ENCODE results near the gene EIF4A3. TPM values are rescaled to one million over a fixed set of nuclear protein-coding genes. Genes with fewer than 3 reads are reported as not detected.

The EIF4A3 gene
- total RNA-seq, 3 donors from 2014 or later (not counting 1 experiment from before 2014, with no cell fraction given) = 86.2 to 88.6 (median 88.0) TPM

GRCh38 chr17:80109066-80109660 lies 37.8 kb downstream of the EIF4A3 start:
- Histone ChIP-seq H3K27ac (ENCODE audit: low read length) (no peak overlapping the region), H3K27me3 (ENCODE audit: control insufficient read depth, insufficient read depth, low read length) (no peaks in the 10 kb centered on the region), H3K4me3 (ENCODE audit: low read length) (no peak overlapping the region), H3K36me3 (ENCODE audit: control insufficient read depth, insufficient read depth, low read length) (no peaks in the 10 kb centered on the region), H3K4me1 (ENCODE audit: control insufficient read depth, insufficient read depth, low read length) (no peaks in the 10 kb centered on the region), H3K9me3 (ENCODE audit: control insufficient read depth, insufficient read depth, low read length) (no peaks in the 10 kb centered on the region)
- Mint-ChIP-seq H3K9me3 (no peaks in the 10 kb centered on the region), H3K27me3 (ENCODE audit: low read depth in 2 of 2) (no peaks in the 10 kb centered on the region), H3K4me1 (no peaks in the 10 kb centered on the region), H3K4me3 (no peak overlapping the region), H3K36me3 (no peaks in the 10 kb centered on the region), H3K27ac (no peak overlapping the region)
- no peak for DNase-seq
- no peak for ATAC-seq
- TF ChIP-seq CTCF (IDR thresholded peaks at IDR 0.05) = no peak
- 94% methylated on average over 13 of the region's 13 CpGs for WGBS (ENCODE audit: insufficient coverage)
- intact Hi-C loops (cut with micrococcal nuclease) = no loop called here

GRCh38 chr17:80108036-80108971 lies 38.6 kb downstream of the EIF4A3 start:
- H3K4me3 Mint-ChIP-seq = no peak overlapping the region
- ATAC-seq (no peak), DNase-seq (no peak)
- 94% methylated on average over 40 of the region's 40 CpGs for WGBS (ENCODE audit: insufficient coverage)
- Histone ChIP-seq H3K4me1 (ENCODE audit: control insufficient read depth, insufficient read depth, low read length) (no peaks in the 10 kb centered on the region), H3K27ac (ENCODE audit: low read length) (no peak overlapping the region), H3K9me3 (ENCODE audit: control insufficient read depth, insufficient read depth, low read length) (no peaks in the 10 kb centered on the region), H3K4me3 (ENCODE audit: low read length) (no peak overlapping the region), H3K27me3 (ENCODE audit: control insufficient read depth, insufficient read depth, low read length) (no peaks in the 10 kb centered on the region), H3K36me3 (ENCODE audit: control insufficient read depth, insufficient read depth, low read length) (no peaks in the 10 kb centered on the region)
- H3K4me1 Mint-ChIP-seq = peaks cover 3 to 4% of the 10 kb centered on the region in 2 donors
- TF ChIP-seq CTCF (IDR thresholded peaks at IDR 0.05) = no peak
- intact Hi-C loops (cut with micrococcal nuclease) = no loop called here
- H3K9me3 Mint-ChIP-seq = no peaks in the 10 kb centered on the region
- H3K27me3 Mint-ChIP-seq (ENCODE audit: low read depth in 2 of 2) = no peaks in the 10 kb centered on the region
- no peaks in the 10 kb centered on the region for H3K36me3 Mint-ChIP-seq
- H3K27ac Mint-ChIP-seq = no peak overlapping the region

- Mint-ChIP-seq H3K27me3 (ENCODE audit: low read depth in 2 of 2) (no peaks in the 10 kb centered on the region), H3K36me3 (no peaks in the 10 kb centered on the region), H3K27ac (no peak overlapping the region), H3K9me3 (no peaks in the 10 kb centered on the region), H3K4me1 (peaks cover 6 to 9% of the 10 kb centered on the region in 2 donors), H3K4me3 (no peak overlapping the region)
- TF ChIP-seq CTCF (IDR thresholded peaks at IDR 0.05) = no peak
- 92% methylated on average over 46 of the region's 46 CpGs for WGBS (ENCODE audit: insufficient coverage)
- H3K9me3 ChIP-seq (ENCODE audit: control insufficient read depth, insufficient read depth, low read length) = no peaks in the 10 kb centered on the region
- H3K4me1 ChIP-seq (ENCODE audit: control insufficient read depth, insufficient read depth, low read length) = peaks cover 1% of the 10 kb centered on the region
- ATAC-seq = no peak
- intact Hi-C loops (cut with micrococcal nuclease) = no loop called here
- DNase-seq = no peak
- H3K36me3 ChIP-seq (ENCODE audit: control insufficient read depth, insufficient read depth, low read length) = no peaks in the 10 kb centered on the region
- no peak overlapping the region for H3K27ac ChIP-seq (ENCODE audit: low read length)
- H3K4me3 ChIP-seq (ENCODE audit: low read length) = no peak overlapping the region
- H3K27me3 ChIP-seq (ENCODE audit: control insufficient read depth, insufficient read depth, low read length) = no peaks in the 10 kb centered on the region
These were observed 39.5 kb downstream of the EIF4A3 start for GRCh38 chr17:80107231-80108021.
